NCI-H2081 (cell line): ENCODE results near the gene HTRA3.

ENCODE experiments used
- DNase-seq, 2 experiments: peaks; one replicate each; lab custom pipeline; 2025; lab: John Stamatoyannopoulos, UW

The HTRA3 gene

DNA sequence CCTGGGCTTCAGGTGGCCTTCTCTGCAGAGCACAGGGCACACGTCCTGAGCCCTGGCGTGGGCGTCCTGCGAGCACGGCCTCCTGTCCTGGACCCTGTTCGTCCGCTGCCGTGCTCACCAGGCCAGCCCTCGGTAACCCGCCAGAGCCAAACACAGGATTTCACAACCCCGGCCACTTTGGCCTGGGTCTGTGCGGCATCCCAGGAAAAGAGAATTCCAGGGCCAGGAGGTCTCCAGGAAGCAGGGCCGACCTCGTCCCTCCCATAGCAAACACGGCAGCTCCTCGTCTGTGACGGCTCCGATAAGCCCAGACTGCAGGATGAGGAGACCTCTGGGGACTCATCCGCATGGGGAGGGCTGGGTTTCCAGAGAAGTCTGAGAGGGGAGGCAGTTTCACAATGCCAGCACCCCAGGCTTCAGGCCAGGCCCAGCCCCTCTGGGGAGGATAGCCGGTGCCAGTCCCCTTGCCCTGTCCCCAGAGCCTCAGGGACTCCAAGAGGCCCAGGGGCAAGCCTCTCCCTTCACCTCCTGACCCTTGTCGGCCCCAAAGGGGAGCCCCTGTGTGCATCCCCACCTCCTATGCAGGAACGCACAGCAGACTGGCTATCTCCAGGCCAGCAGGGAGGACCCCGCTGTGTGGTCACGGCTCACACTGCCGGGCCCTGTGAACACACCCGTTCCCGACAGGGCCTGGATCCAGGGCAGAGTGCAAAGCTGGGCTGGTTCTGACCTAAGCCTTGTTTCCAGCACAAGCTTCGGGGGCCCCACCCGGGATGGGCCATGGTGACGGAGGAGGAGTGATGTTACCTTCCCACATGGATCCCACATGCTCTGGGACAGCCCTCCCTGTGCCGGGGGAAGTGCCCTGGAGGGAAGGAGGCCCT lies 22.3 kb upstream of the HTRA3 start:
- no peak for DNase-seq

- no peak for DNase-seq
Observed at GRCh38 chr4:8248091-8248490, 21.5 kb upstream of the HTRA3 start.

- DNase-seq, result no peak
Observed at GRCh38 chr4:8250227-8250626, 19.3 kb upstream of the HTRA3 start.

- no peak for DNase-seq
Observed at GRCh38 chr4:8250637-8251036, 18.9 kb upstream of the HTRA3 start.

- DNase-seq, result no peak
Observed at GRCh38 chr4:8251110-8251883, 18.3 kb upstream of the HTRA3 start.

GRCh38 chr4:8252301-8253173 lies 17.0 kb upstream of the HTRA3 start:
- no peak for DNase-seq

- DNase-seq, result no peak
Observed at GRCh38 chr4:8254076-8254475, 15.5 kb upstream of the HTRA3 start.

DNA sequence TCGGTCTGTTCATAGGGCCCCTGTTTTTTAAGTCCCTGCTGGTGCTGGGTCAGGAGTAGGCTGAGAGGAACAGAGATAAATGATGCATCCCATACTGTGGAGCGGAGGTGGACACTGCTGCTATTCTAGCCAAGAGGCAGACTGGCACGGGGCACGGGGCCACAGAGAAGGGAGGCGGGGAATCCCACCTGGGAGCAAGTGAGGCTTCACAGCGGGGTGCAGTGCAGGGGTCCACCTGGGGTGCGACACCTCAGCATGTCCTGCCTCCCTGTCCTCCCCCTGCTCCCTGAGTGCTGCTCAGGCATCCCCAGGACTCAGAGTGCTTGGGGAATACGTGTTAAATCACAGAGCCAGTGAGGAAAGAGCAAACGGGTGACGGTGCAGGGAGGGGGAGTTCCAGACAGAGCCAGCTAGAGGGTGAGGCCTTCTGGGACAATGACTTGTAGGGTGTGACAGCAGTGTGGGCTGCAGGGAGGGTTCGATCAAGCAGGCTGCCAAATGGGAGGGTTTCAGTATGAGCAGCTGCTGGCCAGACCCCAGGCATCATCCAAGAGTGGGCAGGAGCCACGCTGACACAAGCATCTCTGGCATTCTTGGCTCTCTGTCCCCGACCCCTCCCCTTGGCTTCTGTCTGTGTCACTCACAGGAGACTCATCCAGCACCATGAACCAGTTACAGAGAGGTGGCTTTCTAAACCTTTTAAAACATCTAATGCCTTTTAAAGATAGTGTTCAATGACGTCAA lies 13.7 kb upstream of the HTRA3 start:
- no peak for DNase-seq

GRCh38 chr4:8257854-8258253 lies 11.7 kb upstream of the HTRA3 start:
- no peak for DNase-seq

DNA sequence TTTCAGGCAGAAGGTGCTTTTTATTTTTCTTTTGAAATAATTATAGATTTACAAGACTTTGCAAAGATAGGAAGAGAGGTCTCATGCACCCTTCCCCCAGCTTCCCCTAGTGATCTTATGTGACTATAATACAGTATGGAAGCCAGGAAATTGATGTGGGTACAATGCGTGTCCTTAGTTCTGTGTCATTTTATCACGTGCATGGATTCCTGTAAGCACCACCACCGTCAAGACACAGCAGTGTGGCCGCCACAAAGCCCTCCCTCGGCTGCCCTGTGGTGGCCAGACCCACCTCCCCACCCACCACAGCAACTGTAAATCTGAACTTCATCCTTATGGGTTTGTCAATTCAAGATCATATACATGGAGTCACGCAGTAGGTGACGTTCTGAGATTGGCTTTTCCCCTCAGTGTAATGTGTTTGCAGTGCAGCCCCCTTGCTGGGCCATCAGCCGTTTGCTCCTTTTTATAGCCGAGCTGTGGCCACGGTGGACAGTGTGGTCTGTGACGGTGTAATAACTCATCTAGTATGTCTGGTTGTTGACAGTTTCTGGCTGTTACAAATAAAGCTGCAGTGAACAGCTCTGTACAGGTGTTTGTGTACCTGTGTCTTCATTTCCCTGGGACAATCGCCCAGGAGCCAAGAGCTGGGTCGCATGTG lies 10.9 kb upstream of the HTRA3 start:
- DNase-seq, result peak in 1 of 2 experiments; percentile 21

GRCh38 chr4:8259743-8260430 lies 9.7 kb upstream of the HTRA3 start:
- DNase-seq, result no peak

- DNase-seq, result peak in 1 of 2 experiments; percentile 16
Observed at GRCh38 chr4:8260656-8261111, 8.9 kb upstream of the HTRA3 start.

GRCh38 chr4:8261851-8262535 lies 7.6 kb upstream of the HTRA3 start:
- no peak for DNase-seq

GRCh38 chr4:8262637-8263322 lies 6.8 kb upstream of the HTRA3 start:
- no peak for DNase-seq

- DNase-seq, result no peak
Observed at GRCh38 chr4:8263397-8263796, 6.2 kb upstream of the HTRA3 start.

- DNase-seq, result no peak
Observed at GRCh38 chr4:8264106-8264505, 5.4 kb upstream of the HTRA3 start.

- DNase-seq, result no peak
Observed at GRCh38 chr4:8265171-8265929, 4.2 kb upstream of the HTRA3 start.

DNA sequence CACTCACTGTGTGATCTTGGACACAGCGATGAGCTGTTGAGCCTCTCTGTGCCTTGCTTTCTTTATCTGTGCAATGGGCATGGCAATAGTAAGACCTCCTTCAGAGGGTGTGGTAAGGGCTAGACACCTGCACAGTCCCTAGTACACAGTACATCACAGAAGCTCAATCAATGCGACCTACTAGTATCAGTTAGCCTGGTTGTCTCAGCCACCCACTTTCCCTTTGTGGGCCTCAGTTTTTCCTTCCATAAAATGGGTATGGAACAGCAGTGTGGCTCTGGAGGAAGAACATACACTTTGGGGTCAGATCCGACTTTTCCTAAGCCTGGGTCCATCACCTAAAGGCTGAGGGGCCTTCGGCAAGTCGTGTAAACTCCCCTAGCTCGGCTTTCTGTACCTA lies 3.5 kb upstream of the HTRA3 start:
- no peak for DNase-seq
